ENCODE data around the gene PHACTR3.

Gene PHACTR3

DNA sequence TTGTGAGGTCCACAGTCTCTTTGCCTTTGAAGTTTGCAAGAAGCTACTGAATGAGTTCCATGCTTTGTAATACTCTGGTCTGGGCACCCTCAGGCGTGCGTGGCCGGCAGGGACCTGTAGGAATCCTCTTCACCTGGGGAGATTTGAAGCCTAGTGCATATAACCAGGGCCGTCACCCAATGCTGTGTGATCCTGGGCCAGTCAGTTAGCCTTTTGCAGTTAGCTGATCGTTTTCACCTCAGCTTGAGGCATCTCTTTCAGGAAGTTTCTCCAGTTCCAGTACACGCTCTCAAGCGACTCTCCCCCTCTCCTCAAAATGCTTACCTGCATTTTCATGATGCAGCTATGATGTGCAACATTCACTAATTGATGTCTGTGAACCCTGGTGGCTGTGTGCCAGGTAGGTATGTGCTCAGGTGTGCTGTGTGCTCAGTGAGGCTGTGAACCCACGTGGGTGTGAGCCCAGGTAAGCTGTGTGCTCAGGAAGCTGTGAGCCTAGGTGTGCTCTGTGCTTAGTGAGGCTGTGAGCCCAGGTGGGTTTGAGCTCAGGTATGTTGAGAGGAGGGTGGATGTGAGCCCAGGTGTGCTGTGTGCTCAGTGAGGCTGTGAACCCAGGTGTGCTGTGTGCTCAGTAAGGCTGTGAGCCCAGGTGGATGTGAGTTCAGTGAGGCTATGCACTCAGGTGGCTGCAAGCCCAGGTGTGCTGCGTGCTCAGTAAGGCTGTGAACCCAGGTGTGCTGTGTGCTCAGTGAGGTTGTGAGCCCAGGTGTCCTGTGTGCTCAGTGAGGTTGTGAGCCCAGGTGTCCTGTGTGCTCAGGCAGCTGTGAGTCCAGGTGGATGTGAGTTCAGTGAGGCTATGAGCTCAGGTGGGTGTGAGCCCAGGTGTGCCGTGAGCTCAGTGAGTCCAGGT lies 120.4 kb downstream of the PHACTR3 start:
- Mint-ChIP-seq H3K9me3 (no peaks in the 10 kb centered on the region), H3K4me1 (no peaks in the 10 kb centered on the region), H3K27me3 (no peaks in the 10 kb centered on the region), H3K36me3 (no peaks in the 10 kb centered on the region), H3K4me3 (no peak overlapping the region), H3K27ac (no peak overlapping the region)
- no peak for DNase-seq
- CTCF ChIA-PET: interaction anchor here (1.0 kb wide), 1 partner anchor 413 kb away, joined by 3 read pairs; no protein-coding TSS in a partner anchor

DNA sequence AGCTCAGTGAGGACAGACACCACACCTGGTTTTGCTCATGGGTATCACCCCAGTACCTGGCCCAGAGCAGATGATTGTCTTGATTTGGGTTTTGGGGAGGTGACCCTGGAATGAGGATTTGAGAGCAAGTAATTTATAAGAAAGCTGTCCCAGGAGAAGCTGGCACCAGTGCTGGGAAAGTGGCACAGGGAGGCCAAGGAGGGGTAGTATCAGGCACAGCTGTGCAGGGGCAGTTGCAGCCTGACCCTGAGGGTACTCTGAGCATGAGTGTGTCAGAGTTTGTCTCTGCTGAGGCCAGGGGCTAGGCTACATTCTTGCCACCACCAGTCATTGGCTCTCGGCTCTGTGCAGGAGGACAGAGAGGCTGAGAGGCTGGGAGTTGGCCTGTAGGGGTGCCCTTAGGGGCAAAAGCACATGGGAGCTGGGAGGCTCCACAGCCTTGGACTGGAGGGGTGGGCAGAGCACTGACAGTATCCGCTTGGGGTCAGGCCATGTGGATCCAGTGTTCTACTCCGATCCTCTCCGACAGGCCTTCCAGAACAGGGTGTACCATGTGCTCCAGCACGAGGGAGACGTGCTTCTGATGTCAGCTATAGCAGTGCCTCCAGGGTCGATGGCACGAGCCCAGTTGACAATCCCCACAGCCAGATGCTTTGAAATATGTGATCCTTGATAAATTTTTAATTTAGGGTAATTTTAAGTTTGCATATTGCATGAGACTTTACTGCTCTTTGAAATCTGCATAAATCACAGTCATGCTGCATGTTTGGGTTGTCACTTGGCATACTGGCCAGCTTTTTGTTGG lies 121.3 kb downstream of the PHACTR3 start:
- no peaks in the 10 kb centered on the region for H3K4me1 Mint-ChIP-seq
- H3K27me3 Mint-ChIP-seq: no peaks in the 10 kb centered on the region
- CTCF ChIA-PET: no interaction called here
- no peaks in the 10 kb centered on the region for H3K9me3 Mint-ChIP-seq
- no peaks in the 10 kb centered on the region for H3K36me3 Mint-ChIP-seq
- no peak overlapping the region for H3K4me3 Mint-ChIP-seq
- DNase-seq: no peak
- H3K27ac Mint-ChIP-seq: no peak overlapping the region

DNA sequence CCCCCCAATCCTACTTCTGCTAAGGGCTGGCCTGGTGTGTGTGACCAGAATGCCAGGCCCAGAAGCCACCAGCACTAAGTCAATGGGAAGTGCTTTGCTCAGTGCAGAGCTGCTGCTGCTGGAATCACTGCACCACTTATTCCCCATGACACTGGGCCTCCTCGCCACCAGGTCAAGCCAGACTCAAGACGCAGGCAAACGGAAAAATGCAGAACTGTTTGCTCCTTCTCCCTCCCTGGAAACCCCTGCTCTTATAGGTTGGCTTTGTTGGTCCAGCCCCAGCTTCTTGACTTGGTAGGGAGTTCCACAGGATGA lies 121.9 kb downstream of the PHACTR3 start:
- Mint-ChIP-seq H3K4me3 (no peak overlapping the region), H3K4me1 (no peaks in the 10 kb centered on the region), H3K27ac (no peak overlapping the region), H3K9me3 (no peaks in the 10 kb centered on the region), H3K36me3 (no peaks in the 10 kb centered on the region), H3K27me3 (no peaks in the 10 kb centered on the region)
- CTCF ChIA-PET: no interaction called here
- no peak for DNase-seq

DNA sequence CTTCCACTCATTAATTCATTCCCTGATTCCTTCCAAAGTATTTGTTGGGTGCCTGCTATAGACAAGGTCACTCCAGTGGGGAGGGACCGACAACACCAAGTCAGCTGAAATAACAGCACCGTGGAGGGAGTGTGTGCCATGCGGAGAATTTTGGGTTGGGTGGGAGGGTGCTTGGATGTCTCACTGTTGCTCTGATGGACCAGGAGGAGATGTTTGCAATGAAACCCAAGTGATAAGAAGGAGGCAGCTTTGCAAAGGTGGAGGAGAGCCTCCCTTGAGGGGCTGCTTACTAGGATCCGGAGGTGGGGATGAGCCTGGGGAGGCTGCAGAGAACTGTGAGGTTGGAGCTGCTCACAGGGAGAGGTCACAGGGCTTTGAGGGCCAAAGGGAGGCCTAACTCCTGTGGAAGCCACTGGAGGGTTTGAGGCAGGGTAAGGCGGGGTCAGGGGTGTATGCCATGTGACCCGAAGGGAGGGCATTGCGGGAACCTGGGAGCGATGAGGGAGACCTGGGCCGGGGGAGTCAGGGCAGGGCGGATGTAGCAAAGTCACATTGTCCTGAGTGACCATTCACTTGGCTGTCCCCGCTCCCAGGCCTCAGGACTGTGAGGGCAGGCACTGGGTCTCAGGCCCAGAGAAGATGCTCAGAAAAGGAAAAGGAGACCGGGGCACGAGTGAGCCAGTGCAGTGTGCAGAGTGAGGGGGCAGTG lies 124.5 kb downstream of the PHACTR3 start:
- no peaks in the 10 kb centered on the region for H3K36me3 Mint-ChIP-seq
- no peak overlapping the region for H3K27ac Mint-ChIP-seq
- CTCF ChIA-PET: no interaction called here
- H3K27me3 Mint-ChIP-seq: no peaks in the 10 kb centered on the region
- no peaks in the 10 kb centered on the region for H3K9me3 Mint-ChIP-seq
- DNase-seq: no peak
- no peaks in the 10 kb centered on the region for H3K4me1 Mint-ChIP-seq
- no peak overlapping the region for H3K4me3 Mint-ChIP-seq

DNA sequence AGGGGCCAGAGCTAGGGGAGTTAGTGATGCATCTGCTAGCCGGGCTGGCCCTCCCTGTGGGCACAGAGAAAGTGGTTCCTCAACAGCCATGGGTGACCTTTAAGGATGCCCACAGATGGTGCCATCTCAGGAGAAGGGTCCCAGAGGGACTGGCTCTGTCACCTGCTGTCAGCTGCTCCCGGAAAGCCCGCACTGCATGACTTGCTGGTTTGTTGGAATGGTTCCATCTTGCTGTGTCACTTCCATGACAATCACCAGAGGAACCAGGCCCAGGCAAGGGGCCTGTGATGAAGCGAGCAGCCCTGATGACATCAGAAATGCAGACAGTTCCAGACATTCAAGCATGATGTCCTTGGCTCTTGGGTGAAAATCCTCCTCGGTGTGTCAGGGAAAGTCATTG lies 125.2 kb downstream of the PHACTR3 start:
- H3K27me3 Mint-ChIP-seq: no peaks in the 10 kb centered on the region
- no peak overlapping the region for H3K27ac Mint-ChIP-seq
- no peak overlapping the region for H3K4me3 Mint-ChIP-seq
- H3K4me1 Mint-ChIP-seq: no peaks in the 10 kb centered on the region
- H3K36me3 Mint-ChIP-seq: no peaks in the 10 kb centered on the region
- no peak for DNase-seq
- CTCF ChIA-PET: no interaction called here
- no peaks in the 10 kb centered on the region for H3K9me3 Mint-ChIP-seq

DNA sequence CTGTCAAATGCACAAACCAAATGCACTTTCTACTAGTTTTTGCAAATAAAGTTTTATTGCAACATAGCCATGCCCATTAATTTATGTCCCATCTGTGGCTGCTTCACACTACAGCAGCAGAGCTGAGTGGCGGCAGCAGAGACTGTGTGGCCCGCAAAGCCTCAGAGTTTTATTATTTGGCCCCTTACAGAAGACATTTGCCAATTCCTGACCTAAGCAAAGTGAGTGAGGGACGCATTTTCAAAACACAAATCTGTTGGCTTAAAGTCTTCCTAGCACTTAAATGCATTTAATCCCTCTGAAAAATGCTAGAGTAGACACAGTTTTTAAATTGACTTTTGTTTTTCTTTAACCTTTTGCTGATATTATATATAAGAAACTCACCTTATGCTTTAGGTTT lies 126.4 kb downstream of the PHACTR3 start:
- CTCF ChIA-PET: interaction anchor here (0.7 kb wide), 1 partner anchor 35 kb away, joined by 3 read pairs; no protein-coding TSS in a partner anchor
- Mint-ChIP-seq H3K9me3 (no peaks in the 10 kb centered on the region), H3K4me1 (no peaks in the 10 kb centered on the region), H3K36me3 (no peaks in the 10 kb centered on the region), H3K27ac (no peak overlapping the region), H3K4me3 (no peak overlapping the region), H3K27me3 (no peaks in the 10 kb centered on the region)
- DNase-seq: no peak

DNA sequence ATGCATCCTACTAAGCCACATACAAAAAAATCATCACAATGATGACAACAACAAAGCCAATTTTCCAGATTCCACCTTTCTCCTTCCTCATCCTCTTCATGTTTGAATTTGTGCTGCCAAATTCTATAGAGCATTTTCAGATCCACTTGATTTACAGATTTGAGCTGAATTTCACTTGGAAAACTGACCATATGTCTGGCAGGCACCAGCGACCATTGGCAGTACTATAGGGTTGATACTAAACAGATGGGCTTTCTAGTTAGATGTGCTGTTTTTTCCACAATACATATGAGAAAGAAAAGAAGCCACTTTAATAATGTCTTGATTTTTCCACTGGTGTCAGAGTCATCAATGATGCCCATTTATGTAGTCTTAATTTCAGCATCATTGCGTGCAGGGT lies 127.0 kb downstream of the PHACTR3 start:
- H3K36me3 Mint-ChIP-seq: no peaks in the 10 kb centered on the region
- H3K27me3 Mint-ChIP-seq: no peaks in the 10 kb centered on the region
- H3K4me1 Mint-ChIP-seq: no peaks in the 10 kb centered on the region
- no peak overlapping the region for H3K27ac Mint-ChIP-seq
- H3K4me3 Mint-ChIP-seq: no peak overlapping the region
- CTCF ChIA-PET: no interaction called here
- no peak for DNase-seq
- H3K9me3 Mint-ChIP-seq: no peaks in the 10 kb centered on the region

DNA sequence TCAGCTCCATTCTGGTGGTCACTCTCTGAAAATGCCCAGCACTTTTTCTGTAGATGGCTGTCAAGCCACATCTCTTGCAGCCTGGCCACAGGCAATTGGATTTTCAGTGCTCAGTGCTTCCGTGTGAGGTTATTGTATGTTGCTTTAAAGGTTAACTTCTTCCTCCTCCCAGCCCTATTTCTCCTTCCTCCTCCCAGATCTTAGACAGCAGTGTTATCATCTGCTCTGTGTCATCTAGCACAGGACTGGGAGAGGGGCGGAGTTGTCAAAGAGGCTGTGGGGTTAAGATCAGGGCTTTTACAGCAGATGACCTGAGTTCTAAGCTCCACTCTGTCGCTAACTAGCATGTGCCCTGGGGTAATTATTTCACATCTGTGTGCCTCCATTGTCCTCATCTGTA lies 129.0 kb downstream of the PHACTR3 start:
- CTCF ChIA-PET: no interaction called here
- Mint-ChIP-seq H3K4me1 (no peaks in the 10 kb centered on the region), H3K36me3 (no peaks in the 10 kb centered on the region), H3K27me3 (no peaks in the 10 kb centered on the region), H3K4me3 (no peak overlapping the region), H3K9me3 (no peaks in the 10 kb centered on the region), H3K27ac (no peak overlapping the region)
- no peak for DNase-seq

DNA sequence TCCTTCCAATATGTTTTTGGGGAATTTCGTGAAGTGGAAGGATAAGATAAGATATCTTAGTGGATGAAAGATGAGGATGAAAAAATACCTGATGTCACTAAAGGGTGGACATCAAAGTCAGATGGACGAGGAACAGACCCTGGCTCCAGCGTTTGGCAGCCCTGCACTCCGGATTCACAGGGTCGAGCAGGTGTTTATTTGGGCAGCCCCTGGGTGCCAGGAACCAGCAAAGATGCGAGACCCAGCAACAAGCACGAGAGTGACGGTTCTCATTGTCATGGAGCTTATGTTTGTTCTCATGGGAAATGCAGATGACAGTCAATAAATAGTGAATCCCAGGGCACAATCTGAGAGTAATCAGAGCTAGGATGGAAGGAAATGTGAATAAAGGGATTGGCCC lies 131.1 kb downstream of the PHACTR3 start:
- Mint-ChIP-seq H3K4me1 (no peaks in the 10 kb centered on the region), H3K27me3 (no peaks in the 10 kb centered on the region), H3K36me3 (no peaks in the 10 kb centered on the region), H3K4me3 (no peak overlapping the region), H3K9me3 (no peaks in the 10 kb centered on the region), H3K27ac (no peak overlapping the region)
- CTCF ChIA-PET: no interaction called here
- DNase-seq: no peak

DNA sequence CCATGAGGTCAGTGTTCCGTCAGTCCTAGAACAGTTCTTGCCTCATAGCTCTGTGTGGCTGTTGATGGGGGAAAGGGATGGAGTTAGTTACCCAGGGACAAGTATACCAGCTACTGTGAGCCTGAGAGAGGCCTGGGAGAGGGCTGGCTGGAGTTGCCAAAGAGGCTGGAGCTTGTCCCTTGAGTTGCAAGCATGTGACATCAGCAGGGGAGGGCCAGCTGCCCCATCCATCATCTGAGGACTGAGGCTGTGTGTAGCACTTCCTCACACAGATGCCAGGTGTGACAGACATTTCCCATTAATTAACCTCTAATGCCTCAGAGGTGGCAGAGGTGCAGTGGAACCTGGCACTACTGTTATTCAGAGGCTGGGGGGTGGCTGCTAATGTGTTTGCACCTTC lies 131.6 kb downstream of the PHACTR3 start:
- Mint-ChIP-seq H3K36me3 (no peaks in the 10 kb centered on the region), H3K4me1 (no peaks in the 10 kb centered on the region), H3K27me3 (no peaks in the 10 kb centered on the region), H3K9me3 (no peaks in the 10 kb centered on the region), H3K4me3 (no peak overlapping the region), H3K27ac (no peak overlapping the region)
- CTCF ChIA-PET: no interaction called here
- DNase-seq: no peak

DNA sequence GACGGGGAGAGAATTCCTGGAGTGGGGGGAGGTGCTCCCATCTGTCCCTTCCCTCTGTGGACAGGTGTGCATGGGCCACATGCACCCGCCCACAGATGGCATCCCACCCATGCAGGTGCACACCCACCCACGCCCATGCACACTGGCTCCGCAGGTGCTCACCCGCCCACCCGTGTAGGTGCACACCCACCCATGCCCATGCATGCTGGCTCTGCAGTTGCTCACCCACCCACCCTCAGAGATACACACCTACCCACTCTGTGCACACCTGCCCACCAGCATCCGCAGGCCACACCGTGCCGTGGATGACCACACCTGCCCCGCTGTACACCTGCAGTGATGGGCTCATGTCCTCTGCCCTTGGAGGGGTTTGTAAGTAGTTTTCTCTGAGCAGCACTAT lies 132.0 kb downstream of the PHACTR3 start:
- Mint-ChIP-seq H3K4me3 (no peak overlapping the region), H3K36me3 (no peaks in the 10 kb centered on the region), H3K27me3 (no peaks in the 10 kb centered on the region), H3K27ac (no peak overlapping the region), H3K4me1 (no peaks in the 10 kb centered on the region), H3K9me3 (no peaks in the 10 kb centered on the region)
- CTCF ChIA-PET: no interaction called here
- no peak for DNase-seq

DNA sequence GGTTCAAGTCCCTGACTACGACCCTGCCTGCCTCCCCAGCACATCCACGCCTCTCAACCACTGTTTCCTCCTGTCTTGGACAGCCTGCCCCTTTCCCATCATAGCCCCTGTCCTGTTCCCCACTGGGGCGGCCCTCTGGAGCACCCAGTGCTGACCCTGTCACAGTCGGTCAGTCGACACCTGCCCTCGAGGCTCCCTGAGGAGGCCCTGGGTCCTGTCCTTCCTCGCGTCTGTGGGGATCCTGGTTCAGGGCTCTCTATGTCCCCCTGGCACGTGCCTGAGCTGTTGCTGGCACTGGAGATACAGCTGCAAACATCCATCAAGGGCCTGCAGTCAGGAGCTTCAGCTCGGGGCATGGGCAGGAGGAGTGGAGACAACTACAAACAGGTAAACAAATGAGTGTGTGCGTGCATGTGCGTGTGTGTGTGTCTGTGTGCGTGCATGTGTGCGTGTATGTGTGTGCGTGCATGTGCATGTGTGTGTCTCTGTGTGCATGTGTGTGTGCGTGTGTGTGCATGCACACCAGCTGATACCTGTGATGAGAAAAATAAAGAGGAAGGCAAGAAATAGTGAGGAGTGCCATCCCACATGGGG lies 132.8 kb downstream of the PHACTR3 start:
- H3K27ac Mint-ChIP-seq: no peak overlapping the region
- H3K9me3 Mint-ChIP-seq: no peaks in the 10 kb centered on the region
- H3K27me3 Mint-ChIP-seq: no peaks in the 10 kb centered on the region
- no peaks in the 10 kb centered on the region for H3K4me1 Mint-ChIP-seq
- no peaks in the 10 kb centered on the region for H3K36me3 Mint-ChIP-seq
- CTCF ChIA-PET: no interaction called here
- no peak for DNase-seq
- no peak overlapping the region for H3K4me3 Mint-ChIP-seq

DNA sequence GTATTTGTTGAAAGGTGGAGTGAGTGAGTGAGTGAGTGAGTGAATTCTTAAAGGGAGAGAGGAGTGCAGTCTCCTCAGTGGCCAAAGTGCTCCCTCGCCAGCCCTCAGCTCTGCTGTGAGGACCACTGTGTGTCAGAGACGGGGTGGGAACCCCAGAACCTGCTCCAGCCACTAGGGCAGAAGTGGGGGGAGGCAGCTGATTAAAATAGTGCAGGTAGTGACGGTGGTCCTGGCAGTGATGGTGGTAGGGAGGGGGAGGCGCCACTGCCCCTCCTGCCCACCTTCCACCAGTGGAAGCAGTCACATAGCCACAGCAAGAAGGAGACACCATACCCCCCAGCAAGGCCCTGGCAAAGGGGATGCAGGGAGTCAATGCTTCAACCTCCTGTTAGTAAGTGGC lies 133.5 kb downstream of the PHACTR3 start:
- H3K27me3 Mint-ChIP-seq: no peaks in the 10 kb centered on the region
- DNase-seq: no peak
- no peak overlapping the region for H3K27ac Mint-ChIP-seq
- H3K4me1 Mint-ChIP-seq: no peaks in the 10 kb centered on the region
- CTCF ChIA-PET: no interaction called here
- no peak overlapping the region for H3K4me3 Mint-ChIP-seq
- no peaks in the 10 kb centered on the region for H3K9me3 Mint-ChIP-seq
- no peaks in the 10 kb centered on the region for H3K36me3 Mint-ChIP-seq

DNA sequence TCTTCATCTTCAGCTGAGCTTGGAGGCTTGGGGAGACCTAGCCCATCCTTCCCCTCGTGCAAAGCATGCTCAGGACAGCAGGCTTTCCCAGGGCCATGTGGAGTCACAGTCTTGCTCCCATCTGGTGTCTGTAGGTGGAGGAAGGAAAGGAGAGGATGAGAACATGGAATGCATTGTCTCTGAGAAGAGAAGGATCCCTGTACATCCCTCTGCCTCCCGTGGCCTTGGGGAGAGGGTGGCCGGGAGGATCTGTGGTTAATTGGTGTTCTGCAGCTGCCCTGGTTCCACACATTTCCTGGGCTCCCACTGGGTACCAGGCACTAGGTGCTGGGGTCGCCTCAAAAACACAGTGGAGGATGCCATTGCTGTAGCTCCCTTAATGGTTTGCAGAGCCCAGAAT lies 134.5 kb downstream of the PHACTR3 start:
- no peak overlapping the region for H3K4me3 Mint-ChIP-seq
- no peaks in the 10 kb centered on the region for H3K27me3 Mint-ChIP-seq
- CTCF ChIA-PET: no interaction called here
- no peak overlapping the region for H3K27ac Mint-ChIP-seq
- H3K4me1 Mint-ChIP-seq: no peaks in the 10 kb centered on the region
- no peaks in the 10 kb centered on the region for H3K9me3 Mint-ChIP-seq
- no peaks in the 10 kb centered on the region for H3K36me3 Mint-ChIP-seq
- no peak for DNase-seq
